Skin epidermis (tissue), 12 donors: ENCODE results near the gene NHLRC1.

ENCODE experiments used
- H3K27ac ChIP-seq, 21 experiments: fragments of 200-600 bp; sonication (generic) in 11 of 21; one replicate each; pipeline ENCODE4 v1.5.0; 2020; ENCODE audit warnings: mild to moderate bottlenecking in 3 of 21, inconsistent platforms in 2 of 21, moderate library complexity in 2 of 21
- H3K4me3 ChIP-seq, 7 experiments: fragments of 200-600 bp; sonication (generic) in 2 of 7; one replicate each; pipeline ENCODE4 v1.5.0; 2020; ENCODE audit warnings: inconsistent platforms in 2 of 7, mild to moderate bottlenecking in 2 of 7, moderate library complexity in 1 of 7

NHLRC1 gene

DNA sequence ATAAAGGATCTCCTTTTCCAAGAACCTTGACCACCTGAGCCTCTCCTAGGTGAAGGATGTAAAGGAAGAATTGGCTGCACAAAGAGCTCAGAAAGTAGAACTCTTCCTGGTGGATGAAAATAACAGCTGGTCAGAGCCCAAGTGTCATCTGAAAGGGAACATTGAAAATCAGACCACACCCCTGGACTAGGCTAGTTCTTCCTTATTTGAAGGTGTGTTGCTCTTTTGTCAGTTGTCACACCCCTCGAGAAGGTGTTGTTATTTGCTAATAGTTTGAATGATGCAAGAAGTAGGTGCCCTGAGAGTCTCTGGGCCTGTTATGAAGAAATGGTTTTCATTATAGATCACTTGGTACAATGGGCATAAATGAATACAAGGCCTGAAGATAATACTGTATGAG is 31.1 kb downstream of the NHLRC1 start:
- Histone ChIP-seq H3K27ac (no peak overlapping the region), H3K4me3 (no peak overlapping the region)

DNA sequence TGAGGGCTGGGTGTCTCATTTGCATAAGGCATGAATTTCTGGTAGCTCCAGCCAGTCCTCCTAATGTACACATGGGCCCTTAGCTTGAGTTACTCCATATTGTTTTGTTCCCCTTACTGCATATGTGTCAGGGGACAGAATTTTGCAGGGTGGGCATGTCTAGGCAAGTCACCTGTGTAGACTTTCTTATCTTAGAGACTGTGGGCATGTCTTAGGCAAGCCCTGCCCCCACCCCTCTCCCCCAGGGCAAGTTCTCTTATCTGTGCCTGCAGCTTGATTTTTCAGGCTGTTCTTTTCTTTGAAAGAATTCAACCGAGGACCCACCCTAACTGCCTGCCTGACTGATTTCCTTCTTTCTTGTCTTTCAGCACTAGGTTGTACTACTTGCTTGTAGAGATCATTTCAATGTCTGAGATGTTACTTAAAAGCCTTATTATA is 32.1 kb downstream of the NHLRC1 start:
- H3K4me3 ChIP-seq = no peak overlapping the region

DNA sequence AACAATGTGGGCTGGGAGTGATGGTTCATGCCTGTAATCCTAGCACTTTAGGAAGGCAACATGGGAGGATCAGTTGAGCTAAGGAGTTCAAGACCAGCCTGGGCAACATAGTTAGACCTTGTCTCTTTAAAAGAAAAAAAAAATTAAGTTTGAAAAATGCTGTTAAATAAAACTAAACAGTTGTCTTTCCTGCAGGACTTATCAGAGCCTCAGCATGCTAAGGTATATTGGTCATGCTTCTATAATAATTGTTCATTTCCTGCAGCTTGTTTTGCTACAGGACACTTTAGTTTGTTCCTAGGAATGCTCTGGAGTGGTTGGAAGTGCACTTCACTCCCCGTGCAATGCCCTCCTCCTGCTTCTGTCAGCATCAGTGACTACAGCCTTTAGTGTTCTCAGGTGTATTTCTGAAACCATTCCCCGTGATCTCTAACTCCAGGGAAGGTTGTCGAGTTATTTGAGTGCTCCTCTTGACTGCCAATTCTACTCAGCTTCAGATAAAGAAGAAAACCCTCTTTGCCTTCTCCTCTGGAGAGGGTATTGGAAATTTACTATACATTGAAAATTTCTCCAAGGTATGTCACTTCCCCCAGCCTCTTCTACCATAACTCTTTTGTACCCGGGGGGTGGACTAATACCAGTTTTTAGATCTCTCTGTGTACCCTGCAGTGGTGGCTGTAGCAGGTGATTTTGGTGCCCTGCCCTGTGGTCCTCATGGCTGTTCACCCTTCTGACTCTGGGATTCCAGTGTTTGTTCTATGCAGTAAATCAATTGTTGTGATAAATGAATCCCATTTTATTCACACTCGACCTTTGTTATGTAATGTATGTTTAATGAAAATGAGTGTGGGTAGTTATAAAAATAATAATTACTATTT is 33.8 kb downstream of the NHLRC1 start:
- H3K27ac ChIP-seq = peak overlapping the region in 1 of 21 experiments; percentile 47
- no peak overlapping the region for H3K4me3 ChIP-seq

More for the DNA sequence above, 32.1 kb downstream of the NHLRC1 start:
- H3K27ac ChIP-seq = no peak overlapping the region

DNA sequence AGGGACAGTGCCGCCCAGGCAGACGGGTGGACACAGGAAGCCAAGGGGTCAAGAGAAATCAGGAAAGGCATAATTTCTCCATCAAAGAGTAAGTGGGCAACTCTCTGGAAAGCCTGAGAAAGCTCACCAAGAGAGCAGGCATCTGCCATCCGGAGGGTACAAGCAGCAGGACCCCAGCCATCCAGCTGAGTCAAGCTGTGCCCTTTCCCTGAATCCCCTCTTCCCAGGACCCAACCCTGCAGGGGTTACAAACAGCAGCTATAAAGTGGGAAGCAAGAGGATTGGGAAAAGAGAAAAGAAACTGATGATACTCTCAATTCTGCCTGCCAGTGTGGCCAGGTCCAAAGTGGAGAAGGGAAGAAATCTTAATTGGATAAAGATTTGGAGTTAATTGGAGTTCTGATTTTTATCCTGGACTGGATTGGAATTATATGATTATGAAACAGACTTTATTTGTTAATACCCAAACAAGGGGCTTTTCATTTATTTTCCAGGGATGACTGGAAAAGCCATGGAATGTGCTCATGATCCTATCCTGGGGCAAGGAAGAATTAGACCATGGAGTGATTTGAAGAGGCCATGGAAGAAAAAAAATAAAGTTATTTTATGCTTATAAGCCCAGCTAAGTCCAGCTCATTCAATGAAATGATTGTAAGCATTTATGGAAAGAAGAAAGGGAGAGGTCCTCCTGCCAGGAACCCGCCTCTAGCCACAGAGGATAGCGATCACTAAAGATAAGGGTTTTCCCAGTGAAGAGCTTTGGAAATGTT is 34.9 kb downstream of the NHLRC1 start:
- no peak overlapping the region for H3K4me3 ChIP-seq
- H3K27ac ChIP-seq = peak overlapping the region in 1 of 21 experiments; percentile 61

DNA sequence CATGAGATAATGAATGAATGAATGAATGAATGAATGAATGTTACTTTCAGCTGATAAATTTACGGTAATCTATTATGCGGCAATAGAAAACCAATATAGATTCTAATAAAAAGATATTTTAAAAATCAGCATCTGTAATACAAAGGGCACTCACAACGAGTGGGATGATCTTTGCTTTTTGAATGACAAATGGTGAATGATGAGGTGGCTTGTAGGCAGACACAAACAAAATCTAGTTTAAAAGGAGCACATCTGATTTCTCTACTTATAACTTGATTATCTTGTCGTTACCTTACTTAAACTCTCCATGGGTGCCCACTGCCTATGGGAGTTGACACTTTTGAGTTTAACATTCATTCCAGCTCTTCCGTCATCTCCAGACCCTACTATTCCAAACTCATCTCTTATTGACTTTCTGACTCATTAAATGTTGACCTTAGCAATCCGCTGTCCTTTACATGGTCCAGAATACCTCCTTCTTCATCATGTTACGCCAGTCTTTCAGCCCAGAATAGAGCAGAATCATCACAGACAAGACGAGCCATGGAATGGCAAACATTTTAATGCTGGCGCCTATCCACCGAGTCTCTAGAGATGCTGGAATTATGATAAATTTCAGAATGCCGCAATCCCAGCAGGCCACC is 41.3 kb downstream of the NHLRC1 start:
- H3K4me3 ChIP-seq = no peak overlapping the region

DNA sequence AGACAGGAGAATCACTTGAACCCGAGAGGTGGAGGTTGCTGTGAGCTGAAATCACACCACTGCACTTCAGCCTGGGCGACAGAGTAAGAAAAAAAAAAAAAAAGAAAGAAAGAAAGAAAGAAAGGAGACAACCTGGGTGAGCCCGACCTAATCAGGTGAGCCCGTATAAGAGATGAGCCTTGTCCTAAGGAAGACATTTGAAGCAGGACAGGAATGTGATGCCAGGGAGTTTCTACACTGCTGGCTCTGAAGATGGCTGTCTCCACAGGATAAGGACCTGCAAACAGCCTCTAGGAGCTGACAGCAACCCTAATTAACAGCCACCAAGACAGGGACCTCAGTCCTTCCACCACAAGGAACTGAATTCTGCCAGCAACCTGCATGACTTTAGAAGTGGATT is 41.9 kb downstream of the NHLRC1 start:
- no peak overlapping the region for H3K27ac ChIP-seq
- no peak overlapping the region for H3K4me3 ChIP-seq

More for the DNA sequence above, 41.3 kb downstream of the NHLRC1 start:
- H3K27ac ChIP-seq = no peak overlapping the region

DNA sequence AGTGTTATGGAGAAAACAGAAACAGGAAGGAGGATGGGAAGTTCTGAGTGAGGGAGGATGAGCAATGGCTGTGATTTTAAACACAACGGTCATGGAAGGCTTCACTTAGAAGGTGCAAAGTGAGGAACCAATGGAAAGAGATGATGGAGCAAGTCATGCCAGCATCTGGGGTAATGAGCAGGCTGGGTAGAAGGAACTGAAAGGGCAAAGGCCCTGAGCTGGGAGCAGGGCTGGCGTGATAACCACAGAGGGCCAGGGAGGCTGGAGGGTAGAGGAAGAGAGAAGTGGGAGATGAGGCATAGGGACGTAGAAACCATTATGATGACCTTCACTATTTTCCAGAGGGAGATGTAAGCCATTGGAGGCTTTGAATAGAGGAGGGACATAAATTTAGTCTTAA is 43.6 kb downstream of the NHLRC1 start:
- no peak overlapping the region for H3K4me3 ChIP-seq

DNA sequence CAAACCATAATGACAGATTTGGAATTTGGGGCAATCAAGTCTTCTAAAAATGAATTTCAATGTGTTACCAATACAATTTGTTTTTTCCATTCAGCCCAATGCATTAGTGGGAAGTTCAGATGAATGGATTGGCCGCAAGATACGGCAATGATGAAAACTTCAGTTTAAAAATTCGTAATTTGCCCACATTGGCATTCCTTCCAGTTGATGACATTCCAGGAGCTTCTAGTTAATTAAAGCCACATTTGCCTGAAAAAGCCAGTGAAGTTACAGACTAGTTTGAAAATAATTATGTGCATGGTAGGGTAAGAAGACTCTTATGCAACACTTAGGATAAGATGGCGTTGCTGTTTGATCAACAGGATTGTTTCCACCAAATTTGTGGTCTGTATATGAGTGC is 46.2 kb downstream of the NHLRC1 start:
- Histone ChIP-seq H3K27ac (no peak overlapping the region), H3K4me3 (no peak overlapping the region)

More for the DNA sequence above, 43.6 kb downstream of the NHLRC1 start:
- H3K27ac ChIP-seq = no peak overlapping the region

DNA sequence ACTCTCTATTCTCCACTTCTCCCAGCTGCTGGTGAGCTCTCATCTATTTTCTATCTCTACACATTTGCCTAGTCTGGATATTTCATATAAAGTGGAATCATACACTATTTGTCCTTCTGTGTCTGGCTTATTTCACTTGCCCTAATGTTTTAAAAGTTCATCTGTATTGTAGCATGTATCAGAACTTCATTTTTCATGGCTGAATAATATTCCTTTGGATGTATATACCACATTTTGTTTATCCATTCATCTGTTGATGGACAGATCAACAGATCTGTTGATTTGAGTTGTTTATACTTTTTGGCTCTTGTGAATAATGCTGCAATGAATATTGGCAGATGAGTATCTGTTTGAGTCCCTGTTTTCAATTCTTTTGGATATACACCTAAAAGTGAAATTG is 49.6 kb downstream of the NHLRC1 start:
- Histone ChIP-seq H3K27ac (no peak overlapping the region), H3K4me3 (no peak overlapping the region)

DNA sequence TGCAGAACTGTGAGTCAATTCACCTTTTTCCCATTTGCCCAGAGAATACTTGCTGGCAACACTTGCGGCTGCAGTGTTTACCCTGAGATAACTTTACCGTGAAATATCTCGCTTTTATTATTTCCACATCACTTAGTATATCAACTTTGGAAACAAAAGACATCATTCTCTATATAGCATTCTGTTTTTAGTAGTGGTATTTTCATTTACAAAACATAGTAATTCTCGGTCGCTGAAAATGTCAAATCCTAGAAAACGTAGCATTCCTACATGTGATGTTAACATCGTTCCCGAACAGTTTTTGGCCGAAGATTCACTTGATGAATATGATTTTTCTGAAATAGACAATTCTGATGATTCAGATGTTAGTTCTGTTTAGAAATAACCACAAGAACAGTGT is 52.0 kb downstream of the NHLRC1 start:
- Histone ChIP-seq H3K27ac (no peak overlapping the region), H3K4me3 (no peak overlapping the region)
